ENCODE results near the gene RCOR2.
"Not testable (repeated sequence)": the region's sequence is repeated elsewhere in the genome, so short reads cannot be mapped to it uniquely, and the experiment has no call there.

The RCOR2 gene

GRCh38 chr11:63867511-63867910 lies 49.5 kb downstream of the RCOR2 start:
- 86 to 97% methylated on average over 2 to 4 of the region's 4 CpGs for WGBS, 2 experiments (ENCODE audit: insufficient coverage in 2 of 2)
- H3K27ac ChIP-seq (ENCODE audit: low read depth, low read length, severe bottlenecking), result peak overlapping the region; percentile 36
- peaks cover 37% of the 10 kb centered on the region for H3K36me3 ChIP-seq (ENCODE audit: control insufficient read depth, insufficient read depth, low read length)
- H3K4me3 ChIP-seq (ENCODE audit: extremely low read depth, insufficient read depth, low read length, poor library complexity, severe bottlenecking), result no peak overlapping the region
- peaks cover 37% of the 10 kb centered on the region for H3K4me1 ChIP-seq (ENCODE audit: control insufficient read depth, insufficient read depth, low read length, poor library complexity, severe bottlenecking)
- no peaks in the 10 kb centered on the region for H3K9me3 ChIP-seq (ENCODE audit: control insufficient read depth, low read length)

DNA sequence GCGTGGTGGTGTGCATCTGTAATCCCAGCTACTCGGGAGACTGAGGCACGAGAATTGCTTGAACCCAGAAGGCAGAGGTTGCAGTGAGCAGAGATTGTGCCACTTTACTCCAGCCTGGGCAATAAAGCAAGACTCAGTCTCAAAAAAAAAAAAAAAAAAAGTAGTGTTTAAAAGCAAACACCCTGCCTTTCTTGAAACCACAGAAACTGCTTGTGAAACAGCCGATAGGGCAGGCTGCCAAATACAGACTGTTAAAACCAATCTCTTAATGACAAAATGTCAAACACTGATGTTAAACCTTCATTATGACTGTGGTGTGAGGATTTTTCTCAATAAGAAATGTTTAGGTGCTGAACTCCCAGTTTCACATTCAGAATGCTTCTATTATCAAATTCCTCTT lies 50.8 kb downstream of the RCOR2 start:
- 100% methylated on average over 1 to 3 of the region's 4 CpGs for WGBS, 2 experiments (ENCODE audit: insufficient coverage in 2 of 2)
- H3K4me1 ChIP-seq (ENCODE audit: control insufficient read depth, insufficient read depth, low read length, poor library complexity, severe bottlenecking), result peaks cover 29% of the 10 kb centered on the region
- no peaks in the 10 kb centered on the region for H3K9me3 ChIP-seq (ENCODE audit: control insufficient read depth, low read length)
- no peak overlapping the region for H3K4me3 ChIP-seq (ENCODE audit: extremely low read depth, insufficient read depth, low read length, poor library complexity, severe bottlenecking)
- H3K36me3 ChIP-seq (ENCODE audit: control insufficient read depth, insufficient read depth, low read length), result peaks cover 47% of the 10 kb centered on the region
- H3K27ac ChIP-seq (ENCODE audit: low read depth, low read length, severe bottlenecking), result no peak overlapping the region

- peaks cover 18% of the 10 kb centered on the region for H3K4me1 ChIP-seq (ENCODE audit: control insufficient read depth, insufficient read depth, low read length, poor library complexity, severe bottlenecking)
- 91 to 100% methylated on average over 1 to 4 of the region's 6 CpGs for WGBS, 2 experiments (ENCODE audit: insufficient coverage in 2 of 2)
Measured at GRCh38 chr11:63863620-63864019, 53.3 kb downstream of the RCOR2 start.

DNA sequence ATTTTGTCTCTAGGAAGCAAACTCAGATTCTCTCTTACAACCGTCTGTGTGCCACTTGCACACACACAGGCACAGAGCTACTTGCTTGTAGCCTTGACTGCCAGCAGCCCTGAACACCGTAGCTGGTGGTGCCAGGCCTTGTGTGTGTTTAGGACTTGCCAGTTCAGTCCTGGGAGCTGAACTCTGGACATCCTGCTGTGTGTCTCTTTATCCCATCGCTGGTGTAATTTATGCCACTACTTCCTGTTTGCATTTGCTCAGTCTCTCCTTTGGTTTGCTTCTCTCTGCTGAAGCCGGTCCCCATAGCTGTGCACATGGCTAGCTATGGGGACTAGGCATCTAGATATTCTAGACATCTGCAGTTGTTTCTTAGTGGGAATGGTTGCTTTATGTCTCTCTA lies 54.0 kb downstream of the RCOR2 start:
- Histone ChIP-seq H3K4me1 (ENCODE audit: control insufficient read depth, insufficient read depth, low read length, poor library complexity, severe bottlenecking) (peaks cover 18% of the 10 kb centered on the region), H3K4me3 (ENCODE audit: extremely low read depth, insufficient read depth, low read length, poor library complexity, severe bottlenecking) (no peak overlapping the region), H3K9me3 (ENCODE audit: control insufficient read depth, low read length) (no peaks in the 10 kb centered on the region), H3K36me3 (ENCODE audit: control insufficient read depth, insufficient read depth, low read length) (peaks cover 38% of the 10 kb centered on the region), H3K27ac (ENCODE audit: low read depth, low read length, severe bottlenecking) (no peak overlapping the region)
- WGBS, 2 experiments (ENCODE audit: insufficient coverage in 2 of 2), result 65 to 79% methylated on average over 2 to 3 of the region's 4 CpGs

More at GRCh38 chr11:63863620-63864019, 53.3 kb downstream of the RCOR2 start:
- H3K36me3 ChIP-seq (ENCODE audit: control insufficient read depth, insufficient read depth, low read length), result peaks cover 42% of the 10 kb centered on the region
- H3K4me3 ChIP-seq (ENCODE audit: extremely low read depth, insufficient read depth, low read length, poor library complexity, severe bottlenecking); H3K27ac ChIP-seq (ENCODE audit: low read depth, low read length, severe bottlenecking); H3K9me3 ChIP-seq (ENCODE audit: control insufficient read depth, low read length): not testable (repeated sequence)
